Choroid plexus epithelial cell (primary cell): ENCODE results near the gene PRKN.

Experiments
- DNase-seq: peaks from one replicate; pipeline ENCODE4 v3.0.0-alpha.2; 2010; ENCODE audit warnings: low read depth
- H3K4me3 ChIP-seq: 2 replicates; pipeline ENCODE4 v1.5.1; 2011; ENCODE audit warnings: low read depth, mild to moderate bottlenecking, control low read depth, low read length, moderate library complexity
- CTCF ChIP-seq: conservative IDR thresholded peaks from 2 replicates; pipeline ENCODE4 v1.5.1; 2011; ENCODE audit warnings: low read depth, mild to moderate bottlenecking, control low read depth, inconsistent platforms, low read length, moderate library complexity

PRKN gene

DNA sequence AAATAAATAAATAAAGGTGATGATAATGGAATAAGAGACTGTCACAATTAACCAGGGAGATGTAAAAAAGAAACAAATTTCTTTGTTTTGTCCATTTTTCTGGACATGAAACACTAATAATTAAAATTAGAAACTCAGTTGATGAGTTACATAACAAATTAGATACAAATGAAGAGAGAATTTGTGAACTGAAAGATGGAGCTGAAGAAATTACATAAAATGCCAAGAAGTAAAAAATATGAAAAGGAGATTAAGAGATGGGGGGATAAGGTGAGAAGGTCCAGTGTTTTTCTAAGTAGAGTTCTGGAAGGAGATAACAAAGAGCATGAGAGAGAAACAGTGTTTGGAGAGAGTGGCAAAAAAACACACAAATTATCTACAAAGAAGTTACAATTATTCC lies 1364.3 kb downstream of the PRKN start:
- DNase-seq = no peak
- no peak overlapping the region for H3K4me3 ChIP-seq
- no peak for TF ChIP-seq CTCF

DNA sequence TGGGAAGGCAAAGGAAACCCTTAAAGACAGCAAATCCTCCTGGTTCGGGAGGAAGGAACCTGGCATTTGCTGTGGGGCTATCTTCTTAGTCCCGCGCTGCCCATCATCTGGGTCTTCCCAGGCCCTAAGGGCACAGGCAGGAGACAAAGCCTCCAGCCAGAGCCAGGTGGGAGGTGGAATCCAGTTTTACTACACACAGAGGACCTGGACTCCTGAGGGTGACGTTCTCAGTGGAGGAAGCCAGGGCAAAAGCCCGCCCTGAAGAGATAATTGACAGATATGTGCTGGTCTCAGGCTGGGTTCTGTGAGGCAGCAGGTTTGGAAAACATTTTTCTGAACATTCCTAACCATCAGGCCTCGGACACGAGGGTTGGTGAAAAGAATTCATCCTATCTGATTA lies 1365.3 kb downstream of the PRKN start:
- TF ChIP-seq CTCF = no peak
- no peak overlapping the region for H3K4me3 ChIP-seq
- no peak for DNase-seq

DNA sequence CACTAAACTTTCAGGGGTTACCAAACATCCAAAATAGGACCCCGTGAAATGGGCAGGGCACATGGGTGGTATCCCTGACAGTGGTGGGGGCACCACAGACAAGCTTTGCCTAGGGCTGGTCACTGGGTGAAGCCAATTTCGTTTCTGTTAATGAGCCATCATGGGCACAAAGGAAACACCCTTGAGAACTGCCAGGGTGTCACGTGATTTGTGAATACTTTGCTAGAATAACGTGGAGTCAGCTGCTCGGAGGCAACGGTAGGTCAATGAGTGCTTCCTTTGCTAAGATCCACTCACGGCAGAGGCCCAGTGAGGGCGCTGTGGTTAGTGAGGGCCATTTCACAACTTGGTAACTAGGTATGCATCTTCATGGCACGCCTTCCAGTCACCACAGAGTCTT lies 1366.0 kb downstream of the PRKN start:
- TF ChIP-seq CTCF = no peak
- no peak overlapping the region for H3K4me3 ChIP-seq
- no peak for DNase-seq

DNA sequence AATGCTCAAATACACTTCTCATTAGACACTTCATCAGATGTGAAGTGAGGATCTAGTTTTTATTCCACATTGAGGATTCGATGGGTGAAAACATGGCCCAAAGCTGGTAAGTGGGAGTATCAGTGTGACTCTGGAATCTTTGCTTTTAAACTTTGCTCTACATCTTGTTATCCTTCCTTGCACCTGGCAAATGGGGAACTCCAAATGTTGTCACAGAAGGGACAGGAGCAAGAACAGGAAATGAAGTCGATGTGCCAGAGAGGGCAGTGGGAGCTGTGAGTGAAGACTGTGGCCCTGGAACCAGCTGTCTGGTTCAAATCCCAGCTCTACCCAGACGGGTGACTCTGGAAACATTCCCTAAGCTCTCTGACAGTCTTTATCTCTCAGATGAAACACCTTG lies 1367.0 kb downstream of the PRKN start:
- no peak for DNase-seq
- H3K4me3 ChIP-seq = no peak overlapping the region
- TF ChIP-seq CTCF = no peak

GRCh38 chr6:161359618-161359945 lies 1368.0 kb downstream of the PRKN start:
- no peak for TF ChIP-seq CTCF
- H3K4me3 ChIP-seq = no peak overlapping the region

DNA sequence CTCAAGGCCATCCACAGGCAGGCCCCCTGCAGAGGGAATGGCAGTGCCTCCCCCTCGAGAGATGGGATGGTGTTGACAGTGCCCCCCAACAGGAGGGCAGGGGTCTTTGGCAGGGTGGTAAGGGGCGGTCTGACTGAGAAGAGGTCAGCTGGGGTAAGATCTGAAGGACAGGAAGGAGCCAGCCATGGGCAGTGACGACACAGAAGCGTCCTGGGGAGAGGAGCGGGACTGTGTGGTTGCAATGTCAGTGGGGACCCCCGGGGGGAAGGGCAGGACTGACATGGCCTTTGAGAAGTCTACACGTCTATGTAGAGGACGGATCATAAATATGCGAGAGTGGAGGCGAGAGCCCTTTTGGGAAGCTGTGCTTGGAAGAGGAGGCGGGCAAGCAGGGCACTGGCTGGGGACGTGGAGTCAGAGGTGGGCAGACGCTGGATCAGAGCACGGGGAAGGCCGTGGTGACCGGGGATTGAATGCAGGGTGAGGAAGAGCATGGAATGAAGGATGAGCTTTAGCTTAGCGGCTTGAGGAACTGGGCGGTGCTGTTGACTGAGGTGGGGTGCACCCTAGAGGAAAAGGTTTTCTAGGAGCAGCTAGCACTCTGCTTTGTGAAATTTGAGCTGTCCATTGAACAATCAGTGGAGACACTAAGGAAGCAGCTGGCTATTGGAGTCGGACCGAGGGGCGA lies 1371.3 kb downstream of the PRKN start:
- no peak overlapping the region for H3K4me3 ChIP-seq
- no peak for DNase-seq
- no peak for TF ChIP-seq CTCF

More at GRCh38 chr6:161359618-161359945, 1368.0 kb downstream of the PRKN start:
- no peak for DNase-seq

DNA sequence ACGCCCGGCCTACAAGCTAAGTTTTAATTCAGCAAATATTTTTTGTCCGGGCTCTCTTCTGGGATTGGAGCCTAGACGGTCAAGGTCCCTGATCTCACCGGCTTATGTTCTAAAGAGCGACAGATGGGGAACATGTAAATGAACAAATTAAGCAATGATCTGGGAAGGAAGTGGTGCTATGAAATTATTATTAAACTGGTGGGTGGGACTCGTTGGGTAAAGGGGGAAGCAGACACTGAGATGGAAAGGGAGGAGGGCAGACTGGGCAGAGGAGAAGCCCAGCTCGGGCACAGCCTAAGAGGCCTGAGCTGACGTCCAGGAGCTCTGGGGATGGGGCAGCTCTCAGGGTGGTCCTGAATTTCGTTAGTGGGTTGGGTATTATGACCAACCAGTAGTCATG lies 1371.9 kb downstream of the PRKN start:
- no peak for DNase-seq
- no peak overlapping the region for H3K4me3 ChIP-seq
- no peak for TF ChIP-seq CTCF
